HFF-Myc (cell line): Measurements from ENCODE around the gene TGM1.

Source experiments
- DNase-seq: peaks from one replicate; pipeline ENCODE4 v3.0.0-alpha.2; 2011; ENCODE audit warnings: low read depth; ENCODE audit errors: extremely low read depth
- H3K4me3 ChIP-seq: replicated peaks from 2 replicates; pipeline ENCODE4 v1.5.1; 2011; ENCODE audit warnings: low read depth, mild to moderate bottlenecking, control low read depth, low read length
- CTCF ChIP-seq: IDR thresholded peaks from 2 replicates; pipeline ENCODE4 v1.5.1; 2012; ENCODE audit warnings: mild to moderate bottlenecking, low read depth, low read length, control low read depth; ENCODE audit errors: missing control alignments

TGM1 gene

GRCh38 chr14:24259282-24260025 lies 3.5 kb downstream of the TGM1 start:
- TF ChIP-seq CTCF = no peak

GRCh38 chr14:24258548-24259265 lies 4.3 kb downstream of the TGM1 start:
- DNase-seq = no peak
- no peak for TF ChIP-seq CTCF

More at GRCh38 chr14:24259282-24260025, 3.5 kb downstream of the TGM1 start:
- no peak for DNase-seq
- H3K4me3 ChIP-seq = no peak overlapping the region

GRCh38 chr14:24258119-24258518 lies 4.9 kb downstream of the TGM1 start:
- TF ChIP-seq CTCF = no peak
- H3K4me3 ChIP-seq = no peak overlapping the region
- no peak for DNase-seq

More at GRCh38 chr14:24258548-24259265, 4.3 kb downstream of the TGM1 start:
- H3K4me3 ChIP-seq = no peak overlapping the region

- no peak for DNase-seq
- TF ChIP-seq CTCF = no peak
- H3K4me3 ChIP-seq = no peak overlapping the region
Measured at GRCh38 chr14:24256960-24257359, 6.0 kb downstream of the TGM1 start.

GRCh38 chr14:24255931-24256711 lies 6.9 kb downstream of the TGM1 start:
- no peak for DNase-seq
- TF ChIP-seq CTCF = no peak
- no peak overlapping the region for H3K4me3 ChIP-seq

GRCh38 chr14:24255438-24255837 lies 7.5 kb downstream of the TGM1 start:
- no peak for DNase-seq
- no peak for TF ChIP-seq CTCF
- no peak overlapping the region for H3K4me3 ChIP-seq
